NCI-H69 (cell line): Measurements from ENCODE around the gene SDHA.
A peak's percentile ranks its signal among the peaks of the same experiment; 100 is the strongest.
"Not testable (repeated sequence)": the region's sequence is repeated elsewhere in the genome, so short reads cannot be mapped to it uniquely, and the experiment has no call there.

ENCODE experiments used
- DNase-seq: peaks from one replicate; lab custom pipeline; 2025; lab: John Stamatoyannopoulos, UW

SDHA gene

GRCh38 chr5:186091-187041 is 31.8 kb upstream of the SDHA start:
- no peak for DNase-seq

GRCh38 chr5:187042-187431 is 31.1 kb upstream of the SDHA start:
- no peak for DNase-seq

- DNase-seq: peak; percentile 31
Measured at GRCh38 chr5:187617-188451, 30.3 kb upstream of the SDHA start.

- peak; percentile 88 for DNase-seq
Measured at GRCh38 chr5:188488-189481, 29.3 kb upstream of the SDHA start.

- no peak for DNase-seq
Measured at GRCh38 chr5:189486-189885, 28.6 kb upstream of the SDHA start.

GRCh38 chr5:189976-190365 is 28.1 kb upstream of the SDHA start:
- DNase-seq: no peak

- no peak for DNase-seq
Measured at GRCh38 chr5:190366-191035, 27.6 kb upstream of the SDHA start.

GRCh38 chr5:191036-191948 is 26.8 kb upstream of the SDHA start, which contains the start of gene LRRC14B:
TSS of gene LRRC14B (plus strand) at chr5:191495. CDS start at chr5:191539, 44 bp downstream.
- DNase-seq: peak; percentile 31

- DNase-seq: no peak
Measured at GRCh38 chr5:191949-192690, 26.0 kb upstream of the SDHA start.

GRCh38 chr5:192691-192969 is 25.5 kb upstream of the SDHA start:
- DNase-seq: no peak

GRCh38 chr5:192970-193831 is 24.9 kb upstream of the SDHA start:
- DNase-seq: no peak

GRCh38 chr5:194102-194501 is 24.0 kb upstream of the SDHA start:
- no peak for DNase-seq

GRCh38 chr5:194603-195209 is 23.4 kb upstream of the SDHA start:
- no peak for DNase-seq

- DNase-seq: no peak
Measured at GRCh38 chr5:195401-196160, 22.5 kb upstream of the SDHA start.

- DNase-seq: no peak
Measured at GRCh38 chr5:196350-196749, 21.8 kb upstream of the SDHA start.

- DNase-seq: not testable (repeated sequence)
Measured at GRCh38 chr5:197031-197430, 21.1 kb upstream of the SDHA start.

GRCh38 chr5:197892-198489 is 20.1 kb upstream of the SDHA start:
- no peak for DNase-seq
